GM12892 (cell line): ENCODE measurements around the gene CLCNKA.
"Not testable (repeated sequence)": the region's sequence is repeated elsewhere in the genome, so short reads cannot be mapped to it uniquely, and the experiment has no call there.

Experiments used
- POLR2A ChIP-seq: IDR thresholded peaks from 2 replicates; pipeline ENCODE4 v1.6.1; 2011; ENCODE audit warnings: low read depth, low read length, control low read depth
- POLR2AphosphoS5 ChIP-seq: IDR thresholded peaks from 2 replicates; pipeline ENCODE4 v1.6.1; 2011; ENCODE audit warnings: low read depth, low read length, control low read depth
- TAF1 ChIP-seq: IDR thresholded peaks from 2 replicates; pipeline ENCODE4 v1.6.1; 2011; ENCODE audit warnings: low read depth, mild to moderate bottlenecking, control low read depth, low read length, borderline replicate concordance

DNA sequence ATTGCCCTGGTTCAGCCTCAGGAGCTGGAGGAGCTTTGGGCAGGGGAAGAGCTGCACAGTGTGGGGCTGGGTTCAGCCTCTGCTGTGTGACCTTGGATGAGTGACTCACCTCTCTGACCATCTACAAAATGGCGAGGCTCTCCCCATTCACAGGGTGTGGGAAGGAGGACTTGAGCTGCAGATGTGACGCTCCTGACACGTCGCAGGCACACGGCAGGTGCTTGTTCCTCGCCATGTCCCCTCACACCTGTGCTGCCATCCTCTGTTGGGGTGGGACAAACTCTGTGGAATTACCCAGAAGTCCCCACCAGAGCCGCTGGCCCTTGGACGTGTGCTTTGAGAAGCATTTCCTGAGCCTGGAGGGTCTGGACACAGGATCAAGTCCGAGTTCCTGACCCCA lies 958 bp upstream of the CLCNKA start:
- TF ChIP-seq POLR2A, POLR2AphosphoS5, TAF1: not testable (repeated sequence)
